ENCODE measurements around the gene EHMT1. TPM values are rescaled to one million over a fixed set of nuclear protein-coding genes. Genes with fewer than 3 reads are reported as not detected.

EHMT1 gene
- total and polyA plus RNA-seq, 2 of the 8 experiments (the other 6 are each of a cell fraction or from before 2014, with no cell fraction given) = 95.7 to 163 TPM

- H3K36me3 ChIP-seq (ENCODE audit: control insufficient read depth in 2 of 4, insufficient read depth in 4 of 4, low read length in 3 of 4) = peaks cover 8 to 33% (median 23%) of the 10 kb centered on the region in 4 experiments
- peak overlapping the region; percentile 86; the same call in 1 of the 2 replicates for H4K8ac ChIP-seq (ENCODE audit: extremely low read depth, insufficient read depth, low read length)
- no peak overlapping the region for H2AK5ac ChIP-seq (ENCODE audit: low read depth, low read length)
- H3K4me1 ChIP-seq (replicated peaks in 1 of 4; ENCODE audit: control insufficient read depth in 3 of 4, insufficient read depth in 4 of 4, low read length in 3 of 4) = peaks cover 4 to 13% (median 8%) of the 10 kb centered on the region in 4 experiments; a peak in 5 of 7 replicates
- no peak overlapping the region for H4K5ac ChIP-seq (ENCODE audit: insufficient read length, low read depth, low read length)
- no peak overlapping the region for H4K91ac ChIP-seq (replicated peaks; ENCODE audit: insufficient read length, low read length)
- ChIA-PET POLR2A (ENCODE audit: partially characterized antibody) (interaction anchor here (0.8 kb wide), 1 partner anchor 38 kb away, joined by 3 read pairs; no protein-coding TSS in a partner anchor), CTCF (ENCODE audit: partially characterized antibody) (interaction anchor here (1.8 kb wide), 1 partner anchor 467 kb away, joined by 3 read pairs; no protein-coding TSS in a partner anchor)
- H3K79me2 ChIP-seq (ENCODE audit: control insufficient read depth in 1 of 2, insufficient read depth in 2 of 2, low read length in 2 of 2) = peaks cover 0 to 21% of the 10 kb centered on the region in 2 experiments; a peak in 1 of 4 replicates
- no peak overlapping the region for H3K56ac ChIP-seq (replicated peaks; ENCODE audit: insufficient read length, low read depth, low read length)
- H3K18ac ChIP-seq (ENCODE audit: extremely low read depth, low read length) = no peak overlapping the region
- no peak for FAIRE-seq
- H3K4me2 ChIP-seq (ENCODE audit: insufficient read depth in 1 of 2, low read depth in 2 of 2, low read length in 2 of 2) = no peak overlapping the region
- no peaks in the 10 kb centered on the region for H3K27me3 ChIP-seq (replicated peaks in 1 of 4; ENCODE audit: control insufficient read depth in 3 of 4, extremely low read depth in 1 of 4, insufficient read depth in 3 of 4, low read length in 3 of 4)
- no peaks in the 10 kb centered on the region for H3K9me3 ChIP-seq (ENCODE audit: insufficient read depth in 2 of 2, low read depth in 1 of 2, low read length in 1 of 2)
- peaks cover 4 to 12% of the 10 kb centered on the region in 2 experiments for H4K20me1 ChIP-seq (replicated peaks in 1 of 2; ENCODE audit: control insufficient read depth in 1 of 2, insufficient read depth in 2 of 2, low read length in 2 of 2)
- no peak overlapping the region for H2BK15ac ChIP-seq (ENCODE audit: low read length)
- no peak overlapping the region for H3K14ac ChIP-seq (ENCODE audit: insufficient read length)
- no peak overlapping the region for H3K4me3 ChIP-seq (ENCODE audit: extremely low read depth in 1 of 4, insufficient read depth in 2 of 4, low read depth in 3 of 4, low read length in 4 of 4)
- 95% methylated on average over 19 of the region's 19 CpGs; no CpG with 5 or more reads in 1 of the 2 experiments for WGBS, 2 experiments (ENCODE audit: extremely low coverage in 1 of 2, insufficient coverage in 1 of 2, insufficient read length in 1 of 2, insufficient replicate concordance in 2 of 2, low coverage in 1 of 2, low lambda C conversion rate in 2 of 2, missing lambda C conversion rate in 1 of 2)
- peaks cover 3% of the 10 kb centered on the region; the same call in 1 of the 2 replicates for H3K23me2 ChIP-seq (ENCODE audit: low read depth, low read length)
- DNase-seq (ENCODE audit: low read depth in 1 of 2, low spot score in 2 of 2) = no peak
- no peak overlapping the region for H2BK12ac ChIP-seq (ENCODE audit: low read depth, low read length)
- TF ChIP-seq TAF7 (optimal IDR thresholded peaks at IDR 0.05; ENCODE audit: borderline replicate concordance, low read depth, low read length) (no peak), USF2 (IDR thresholded peaks at IDR 0.05; ENCODE audit: low read length) (no peak), CREB1 (IDR thresholded peaks at IDR 0.05) (no peak), CHD1 (IDR thresholded peaks at IDR 0.05; ENCODE audit: low read depth, low read length) (no peak), CTCF (IDR thresholded peaks at IDR 0.05; ENCODE audit: control extremely low read depth in 1 of 3, insufficient read depth in 1 of 3, low read depth in 1 of 3, low read length in 3 of 3) (no peak), RNF2 (IDR thresholded peaks at IDR 0.05; ENCODE audit: borderline replicate concordance, low read depth, low read length, missing control alignments, poor library complexity, severe bottlenecking) (no peak), FOSL1 (IDR thresholded peaks at IDR 0.05; ENCODE audit: insufficient read depth, low read depth, low read length) (no peak), SP1 (IDR thresholded peaks at IDR 0.05; ENCODE audit: low read depth, low read length) (no peak)
- H2BK20ac ChIP-seq (ENCODE audit: low read length) = no peak overlapping the region
- H3K23ac ChIP-seq (ENCODE audit: insufficient read length) = no peak overlapping the region
- H3K79me1 ChIP-seq (ENCODE audit: low read depth, low read length) = peaks cover 6% of the 10 kb centered on the region; the same call in 1 of the 2 replicates
- H2BK5ac ChIP-seq (ENCODE audit: low read depth, low read length) = no peak overlapping the region
- H3K9ac ChIP-seq (replicated peaks in 1 of 4; ENCODE audit: extremely low read depth in 1 of 4, low read depth in 3 of 4, low read length in 3 of 4) = no peak overlapping the region
- no peak overlapping the region for H2AFZ ChIP-seq (ENCODE audit: low read length)
- H3K4ac ChIP-seq (replicated peaks; ENCODE audit: insufficient read length, low read depth, low read length) = no peak overlapping the region
- H2BK120ac ChIP-seq (replicated peaks; ENCODE audit: low read depth, low read length) = no peak overlapping the region
- no peak overlapping the region for H3K27ac ChIP-seq (ENCODE audit: low read depth, low read length)
These were observed 167.7 kb downstream of the EHMT1 start for GRCh38 chr9:137786511-137786920.

Data from H1 (cell line).